Body of pancreas (tissue), 4 donors: ENCODE data around the gene RNU6-1.

Experiments
- CTCF ChIP-seq, 7 experiments: fragments of 450-650 bp in 4 of 7; fragments of 200-600 bp in 3 of 7; sonication (generic) in 3 of 7; IDR thresholded peaks; one replicate each; pipeline ENCODE4 v1.5.1; 2016 to 2019; ENCODE audit warnings: antibody characterized with exemption in 7 of 7
- POLR2A ChIP-seq, 3 donors: fragments of 450-650 bp; IDR thresholded peaks; one replicate each; pipeline ENCODE4 v1.6.1; 2016; ENCODE audit warnings: antibody characterized with exemption in 3 of 3, mild to moderate bottlenecking in 2 of 3

- TF ChIP-seq CTCF (IDR thresholded peaks at IDR 0.05) (no peak), POLR2A (IDR thresholded peaks at IDR 0.05) (no peak)
These were observed 14.5 kb upstream of the RNU6-1 start for GRCh38 chr15:67854358-67854757.
